GM23248 (cell line): ENCODE results near the gene KRTAP10-8.

ENCODE experiments used
- EZH2 ChIP-seq: fragments of 200-600 bp; sonication (generic); IDR thresholded peaks from 2 replicates; pipeline ENCODE4 v1.6.1; 2018; ENCODE audit warnings: antibody characterized with exemption, mild to moderate bottlenecking; ENCODE audit not compliant: insufficient read depth, poor library complexity, severe bottlenecking
- EZH2phosphoT487 ChIP-seq: fragments of 200-600 bp; sonication (generic); IDR thresholded peaks from 2 replicates; pipeline ENCODE4 v1.6.1; 2018; ENCODE audit warnings: antibody characterized with exemption, moderate library complexity, mild to moderate bottlenecking, low read depth; ENCODE audit not compliant: insufficient read depth

GRCh38 chr21:44599264-44600029 lies 12.4 kb upstream of the KRTAP10-8 start:
- TF ChIP-seq EZH2phosphoT487: no peak
- TF ChIP-seq EZH2: no peak
